K562 (cell line): ENCODE measurements around the gene UIMC1. TPM values are rescaled to one million over a fixed set of nuclear protein-coding genes. Genes with fewer than 3 reads are reported as not detected.

ENCODE experiments used
- ATF2 ChIP-seq: sonication (generic); formaldehyde crosslinking; IDR thresholded peaks from 2 replicates; pipeline ENCODE4 v1.8.1; 2022; ENCODE audit warnings: missing genetic modification reagents
- BMI1 ChIP-seq: fragments of 150-350 bp; IDR thresholded peaks from 2 replicates; pipeline ENCODE4 v1.6.1; 2014; ENCODE audit warnings: low read length
- CTCF ChIP-seq, 3 experiments: IDR thresholded peaks in 2 of 3; conservative IDR thresholded peaks in 1 of 3; 2 replicates each; pipeline ENCODE4 v1.5.1; 2011 to 2012; ENCODE audit warnings: low read length in 3 of 3, mild to moderate bottlenecking in 3 of 3, control low read depth in 2 of 3, improper control_type of control experiment in 1 of 3, inconsistent platforms in 1 of 3, low read depth in 1 of 3, mixed read lengths in 1 of 3, moderate library complexity in 1 of 3; ENCODE audit not compliant: insufficient read depth in 2 of 3
- E2F1 ChIP-seq: sonication (generic); formaldehyde crosslinking; IDR thresholded peaks from 2 replicates; pipeline ENCODE4 v1.8.1; 2023; ENCODE audit warnings: mild to moderate bottlenecking, missing genetic modification reagents, moderate library complexity
- FOSL1 ChIP-seq: fragments of 200-800 bp; sonication (Bioruptor generic); conservative IDR thresholded peaks from 2 replicates; pipeline ENCODE4 v1.6.1; 2016; ENCODE audit warnings: missing genetic modification characterization, missing compliant biosample characterization
- IRF2 ChIP-seq: sonication (generic); formaldehyde crosslinking; IDR thresholded peaks from 2 replicates; pipeline ENCODE4 v1.8.1; 2022; ENCODE audit warnings: mild to moderate bottlenecking, missing genetic modification reagents
- MCM2 ChIP-seq: fragments of 450-650 bp; IDR thresholded peaks from 2 replicates; pipeline ENCODE4 v1.6.1; 2017; ENCODE audit warnings: low read depth, mild to moderate bottlenecking
- MTA3 ChIP-seq: fragments of 450-650 bp; formaldehyde crosslinking; IDR thresholded peaks from 2 replicates; pipeline ENCODE4 v1.6.1; 2017; ENCODE audit warnings: mild to moderate bottlenecking, borderline replicate concordance
- PKNOX1 ChIP-seq: fragments of 450-650 bp; IDR thresholded peaks from 2 replicates; pipeline ENCODE4 v1.6.1; 2016
- PRDM10 ChIP-seq: fragments of 450-650 bp; IDR thresholded peaks from 2 replicates; pipeline ENCODE4 v1.6.1; 2018; ENCODE audit not compliant: partially characterized antibody
- SRF ChIP-seq, 2 experiments: fragments of 250-450, 450-650 bp in 1 of 2; sonication (Bioruptor Pico) in 1 of 2; sonication (generic) in 1 of 2; formaldehyde crosslinking; IDR thresholded peaks; 2 replicates each; pipeline versions ENCODE4 v1.5.0 to v1.5.1; 2020 to 2022; ENCODE audit warnings: mild to moderate bottlenecking in 1 of 2, missing genetic modification reagents in 1 of 2
- SRSF1 ChIP-seq: fragments of 200-400 bp; formaldehyde crosslinking; IDR thresholded peaks from 2 replicates; pipeline ENCODE4 v1.6.1; 2017; ENCODE audit warnings: mild to moderate bottlenecking, low read depth, low read length, moderate library complexity
- THAP12 ChIP-seq: fragments of 250-450 bp; sonication (Bioruptor Pico); IDR thresholded peaks from 2 replicates; pipeline ENCODE4 v1.9.0; 2021; ENCODE audit warnings: mild to moderate bottlenecking, inconsistent platforms
- ZEB2 ChIP-seq: fragments of 450-650 bp; IDR thresholded peaks from 2 replicates; pipeline ENCODE4 v1.6.1; 2016
- polyA plus RNA-seq, 8 experiments: library from polyadenylated mRNA; depleted of rRNA in 4 of 8; stranded (reverse) in 5 of 8; unstranded in 3 of 8; fragments of >200 nt; fragmentation: Nextera tagmentation in 2 of 8; fragmentation: Illumina TruSeq in 1 of 8; extraction: Ambion mirVana in 2 of 8; extraction: Trizol in 1 of 8; gene quantifications; 2 replicates each; pipeline versions ENCODE4 v1.2.1 to v1.2.3, GENCODE V29; 2011 to 2014; ENCODE audit warnings: inconsistent platforms in 1 of 8, missing spikeins in 1 of 8
- total RNA-seq, 7 experiments: library from RNA; depleted of rRNA in 6 of 7; stranded (reverse); fragments of >200 nt in 6 of 7; fragmentation: Illumina TruSeq in 2 of 7; extraction: Trizol in 2 of 7; gene quantifications; 2 replicates each; pipeline versions ENCODE4 v1.2.1 to v1.2.3, GENCODE V29; 2011 to 2021; ENCODE audit warnings: low replicate concordance in 1 of 7

Gene UIMC1
- total and polyA plus RNA-seq, 9 of the 15 experiments (the other 6 are each of a cell fraction or from before 2014, with no cell fraction given), result 14.9 to 51.7 (median 36.8) TPM

- TF ChIP-seq SRSF1 (no peak), FOSL1 (tag) (peak; percentile 76), PKNOX1 (peak; percentile 51), E2F1 (CRISPR knock-in tag) (no peak), MTA3 (peak; percentile 69; the same call in 1 of the 2 replicates), CTCF (IDR thresholded peaks at IDR 0.05 in 2 of 3, conservative IDR thresholded peaks at IDR 0.05 in 1 of 3; ENCODE audit: insufficient read depth in 2 of 3, low read depth in 1 of 3, low read length in 3 of 3) (peak; percentile 86 to 87 (median 86)), IRF2 (CRISPR knock-in tag) (no peak), THAP12 (CRISPR knock-in tag) (no peak), MCM2 (no peak), SRF (CRISPR knock-in tag; IDR thresholded peaks at IDR 0.05) (no peak), ATF2 (CRISPR knock-in tag) (no peak), ZEB2 (no peak), BMI1 (no peak), PRDM10 (no peak)
Measured at GRCh38 chr5:176870110-176870591, 136.4 kb downstream of the UIMC1 start (continued).
